Gastroesophageal sphincter (tissue), 3 donors: ENCODE data around the gene GSTK1.

Experiments
- POLR2AphosphoS5 ChIP-seq: sonication (generic); formaldehyde crosslinking; IDR thresholded peaks from one replicate; pipeline ENCODE4 v1.6.1; 2017; ENCODE audit warnings: antibody characterized with exemption
- TF ChIP-seq, protein P1 (sequence below), 4 experiments: fragments of 200-600 bp in 2 of 4; fragments of 450-650 bp in 2 of 4; sonication (generic) in 1 of 4; IDR thresholded peaks; one replicate each; pipeline ENCODE4 v1.5.1; 2017 to 2019; ENCODE audit warnings: antibody characterized with exemption in 4 of 4, mild to moderate bottlenecking in 2 of 4, moderate library complexity in 2 of 4

DNA sequence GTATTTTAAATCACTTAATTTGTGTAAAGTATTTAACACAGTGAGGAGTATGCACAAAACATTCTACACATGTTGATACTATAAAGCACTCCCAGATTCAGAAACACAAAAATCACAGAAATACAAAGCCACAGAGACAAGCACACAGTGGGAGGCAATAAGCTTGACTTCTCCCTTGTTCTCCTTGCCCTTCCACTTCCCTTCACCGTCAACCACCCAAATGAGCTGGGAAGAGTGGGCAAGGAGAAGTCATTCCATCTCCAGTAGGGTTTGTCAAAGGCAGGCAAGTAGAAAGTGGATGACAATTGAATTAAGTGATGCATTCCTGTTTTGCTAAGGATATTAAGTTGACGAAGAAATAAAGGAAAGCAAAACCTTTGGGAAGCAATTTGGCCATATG lies 17.3 kb downstream of the GSTK1 start:
- TF ChIP-seq POLR2AphosphoS5: no peak
- TF ChIP-seq, protein P1, sequence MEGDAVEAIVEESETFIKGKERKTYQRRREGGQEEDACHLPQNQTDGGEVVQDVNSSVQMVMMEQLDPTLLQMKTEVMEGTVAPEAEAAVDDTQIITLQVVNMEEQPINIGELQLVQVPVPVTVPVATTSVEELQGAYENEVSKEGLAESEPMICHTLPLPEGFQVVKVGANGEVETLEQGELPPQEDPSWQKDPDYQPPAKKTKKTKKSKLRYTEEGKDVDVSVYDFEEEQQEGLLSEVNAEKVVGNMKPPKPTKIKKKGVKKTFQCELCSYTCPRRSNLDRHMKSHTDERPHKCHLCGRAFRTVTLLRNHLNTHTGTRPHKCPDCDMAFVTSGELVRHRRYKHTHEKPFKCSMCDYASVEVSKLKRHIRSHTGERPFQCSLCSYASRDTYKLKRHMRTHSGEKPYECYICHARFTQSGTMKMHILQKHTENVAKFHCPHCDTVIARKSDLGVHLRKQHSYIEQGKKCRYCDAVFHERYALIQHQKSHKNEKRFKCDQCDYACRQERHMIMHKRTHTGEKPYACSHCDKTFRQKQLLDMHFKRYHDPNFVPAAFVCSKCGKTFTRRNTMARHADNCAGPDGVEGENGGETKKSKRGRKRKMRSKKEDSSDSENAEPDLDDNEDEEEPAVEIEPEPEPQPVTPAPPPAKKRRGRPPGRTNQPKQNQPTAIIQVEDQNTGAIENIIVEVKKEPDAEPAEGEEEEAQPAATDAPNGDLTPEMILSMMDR (IDR thresholded peaks at IDR 0.05): no peak
